Measurements from ENCODE around the gene CIP2A. TPM values are rescaled to one million over a fixed set of nuclear protein-coding genes. Genes with fewer than 3 reads are reported as not detected.

The CIP2A gene
- polyA plus RNA-seq, 3 donors: 18.5 to 21.5 (median 20.4) TPM

- no peak for DNase-seq
Measured at GRCh38 chr3:108569336-108569735, 19.9 kb downstream of the CIP2A start.

- no peak for DNase-seq
Measured at GRCh38 chr3:108566599-108566998, 22.6 kb downstream of the CIP2A start.

GRCh38 chr3:108565506-108565905, 23.7 kb downstream of the CIP2A start:
- no peak for DNase-seq

- no peak for DNase-seq
Measured at GRCh38 chr3:108564564-108564963, 24.7 kb downstream of the CIP2A start.

GRCh38 chr3:108562565-108562964, 26.7 kb downstream of the CIP2A start:
- no peak for DNase-seq

GRCh38 chr3:108555966-108556581, 33.2 kb downstream of the CIP2A start:
- no peak for DNase-seq

- DNase-seq: no peak
Measured at GRCh38 chr3:108554913-108555571, 34.2 kb downstream of the CIP2A start.

- DNase-seq: no peak
Measured at GRCh38 chr3:108554229-108554628, 35.0 kb downstream of the CIP2A start.

- DNase-seq: peak; percentile 37
Measured at GRCh38 chr3:108552267-108553159, 36.7 kb downstream of the CIP2A start.

GRCh38 chr3:108548886-108549285, 40.4 kb downstream of the CIP2A start:
- DNase-seq: no peak

GRCh38 chr3:108548304-108548703, 40.9 kb downstream of the CIP2A start:
- DNase-seq: no peak

- DNase-seq: no peak
Measured at GRCh38 chr3:108546692-108547091, 42.5 kb downstream of the CIP2A start.

GRCh38 chr3:108546247-108546646, 43.0 kb downstream of the CIP2A start:
- no peak for DNase-seq

GRCh38 chr3:108538083-108538482, 51.2 kb downstream of the CIP2A start:
- no peak for DNase-seq

GRCh38 chr3:108528459-108529252, 60.6 kb downstream of the CIP2A start:
- DNase-seq: no peak

- DNase-seq: no peak
Measured at GRCh38 chr3:108527817-108528216, 61.4 kb downstream of the CIP2A start.

GRCh38 chr3:108527109-108527508, 62.1 kb downstream of the CIP2A start:
- peak; percentile 22 for DNase-seq

- DNase-seq: no peak
Measured at GRCh38 chr3:108525971-108526370, 63.3 kb downstream of the CIP2A start.

GRCh38 chr3:108525256-108525655, 64.0 kb downstream of the CIP2A start:
- DNase-seq: no peak

- no peak for DNase-seq
Measured at GRCh38 chr3:108524537-108524936, 64.7 kb downstream of the CIP2A start.

- no peak for DNase-seq
Measured at GRCh38 chr3:108518895-108519294, 70.3 kb downstream of the CIP2A start.

GRCh38 chr3:108516881-108517280, 72.4 kb downstream of the CIP2A start:
- DNase-seq: no peak

Data from renal pelvis (tissue), 4 donors.